ENCODE results near the gene CDC20.

CDC20 gene

GRCh38 chr1:43331688-43332087, 27.1 kb upstream of the CDC20 start:
- no peaks in the 10 kb centered on the region for H3K79me2 ChIP-seq (ENCODE audit: low read length)
- no peaks in the 10 kb centered on the region for H3K27me3 ChIP-seq (ENCODE audit: low read depth, low read length)
- no peaks in the 10 kb centered on the region for H3K36me3 ChIP-seq (replicated peaks; ENCODE audit: low read depth, low read length)
- no peak overlapping the region for H3K4me2 ChIP-seq (ENCODE audit: low read length)
- H3K9me3 ChIP-seq (ENCODE audit: insufficient read depth, low read length) = no peaks in the 10 kb centered on the region
- H3K27ac ChIP-seq (ENCODE audit: low read length) = no peak overlapping the region
- H3K4me1 ChIP-seq (ENCODE audit: low read length) = no peaks in the 10 kb centered on the region
- no peaks in the 10 kb centered on the region for H4K20me1 ChIP-seq (ENCODE audit: insufficient read depth, low read length)
- H3K4me3 ChIP-seq (ENCODE audit: low read length) = no peak overlapping the region
- H2AFZ ChIP-seq (ENCODE audit: low read depth, low read length) = no peak overlapping the region
- TF ChIP-seq EZH2phosphoT487 (IDR thresholded peaks at IDR 0.05; ENCODE audit: low read depth) = no peak
- no peak overlapping the region for H3K9ac ChIP-seq (ENCODE audit: low read length)

GRCh38 chr1:43334453-43335205, 24.2 kb upstream of the CDC20 start:
- H3K27me3 ChIP-seq (ENCODE audit: low read depth, low read length) = no peaks in the 10 kb centered on the region
- no peaks in the 10 kb centered on the region for H3K79me2 ChIP-seq (ENCODE audit: low read length)
- no peaks in the 10 kb centered on the region for H3K4me1 ChIP-seq (ENCODE audit: low read length)
- H2AFZ ChIP-seq (ENCODE audit: low read depth, low read length) = no peak overlapping the region
- TF ChIP-seq EZH2phosphoT487 (IDR thresholded peaks at IDR 0.05; ENCODE audit: low read depth) = no peak
- TF ChIP-seq CTCF (IDR thresholded peaks at IDR 0.05; ENCODE audit: low read depth, low read length) = no peak
- H3K9me3 ChIP-seq (ENCODE audit: insufficient read depth, low read length) = no peaks in the 10 kb centered on the region
- no peak overlapping the region for H3K27ac ChIP-seq (ENCODE audit: low read length)
- H3K9ac ChIP-seq (ENCODE audit: low read length) = no peak overlapping the region
- H3K4me2 ChIP-seq (ENCODE audit: low read length) = no peak overlapping the region
- H3K36me3 ChIP-seq (replicated peaks; ENCODE audit: low read depth, low read length) = no peaks in the 10 kb centered on the region
- no peak overlapping the region for H3K4me3 ChIP-seq (ENCODE audit: low read length)
- H4K20me1 ChIP-seq (ENCODE audit: insufficient read depth, low read length) = no peaks in the 10 kb centered on the region

GRCh38 chr1:43337588-43337987, 21.2 kb upstream of the CDC20 start, which contains the start of gene MPL:
MPL (plus strand) TSS chr1:43337818; CDS start chr1:43337849, 31 bp downstream.
- no peak within 1 kb of the TSS for H3K4me3 ChIP-seq (ENCODE audit: low read length)
- H3K4me1 ChIP-seq (ENCODE audit: low read length) = no peaks in the 10 kb centered on the region
- no peak within 1 kb of the TSS for H3K27ac ChIP-seq (ENCODE audit: low read length)
- H3K4me2 ChIP-seq (ENCODE audit: low read length) = no peak within 1 kb of the TSS
- no peaks in the 10 kb centered on the region for H3K79me2 ChIP-seq (ENCODE audit: low read length)
- H3K9me3 ChIP-seq (ENCODE audit: insufficient read depth, low read length) = no peaks in the 10 kb centered on the region
- no peak within 1 kb of the TSS for H3K9ac ChIP-seq (ENCODE audit: low read length)
- no peaks in the 10 kb centered on the region for H3K27me3 ChIP-seq (ENCODE audit: low read depth, low read length)
- TF ChIP-seq CTCF (IDR thresholded peaks at IDR 0.05; ENCODE audit: low read depth, low read length) = no peak
- TF ChIP-seq EZH2phosphoT487 (IDR thresholded peaks at IDR 0.05; ENCODE audit: low read depth) = no peak
- H2AFZ ChIP-seq (ENCODE audit: low read depth, low read length) = no peak within 1 kb of the TSS
- no peaks in the 10 kb centered on the region for H3K36me3 ChIP-seq (replicated peaks; ENCODE audit: low read depth, low read length)
- H4K20me1 ChIP-seq (ENCODE audit: insufficient read depth, low read length) = no peaks in the 10 kb centered on the region

GRCh38 chr1:43338001-43338400, 20.8 kb upstream of the CDC20 start:
- no peaks in the 10 kb centered on the region for H4K20me1 ChIP-seq (ENCODE audit: insufficient read depth, low read length)
- no peak overlapping the region for H3K4me2 ChIP-seq (ENCODE audit: low read length)
- TF ChIP-seq CTCF (IDR thresholded peaks at IDR 0.05; ENCODE audit: low read depth, low read length) (no peak), EZH2phosphoT487 (IDR thresholded peaks at IDR 0.05; ENCODE audit: low read depth) (no peak)
- H3K27ac ChIP-seq (ENCODE audit: low read length) = no peak overlapping the region
- no peak overlapping the region for H3K4me3 ChIP-seq (ENCODE audit: low read length)
- no peaks in the 10 kb centered on the region for H3K27me3 ChIP-seq (ENCODE audit: low read depth, low read length)
- H3K79me2 ChIP-seq (ENCODE audit: low read length) = no peaks in the 10 kb centered on the region
- no peaks in the 10 kb centered on the region for H3K36me3 ChIP-seq (replicated peaks; ENCODE audit: low read depth, low read length)
- H3K9ac ChIP-seq (ENCODE audit: low read length) = no peak overlapping the region
- no peaks in the 10 kb centered on the region for H3K4me1 ChIP-seq (ENCODE audit: low read length)
- no peak overlapping the region for H2AFZ ChIP-seq (ENCODE audit: low read depth, low read length)
- no peaks in the 10 kb centered on the region for H3K9me3 ChIP-seq (ENCODE audit: insufficient read depth, low read length)

Measured in OCI-LY3 (cell line).